Activated CD4-positive, alpha-beta memory T cell treated with anti-CD3 and anti-CD28 coated beads for 36 hours (primary cell): ENCODE measurements around the gene ENAM. TPM values are rescaled to one million over a fixed set of nuclear protein-coding genes. Genes with fewer than 3 reads are reported as not detected.
"Not testable (repeated sequence)": the region's sequence is repeated elsewhere in the genome, so short reads cannot be mapped to it uniquely, and the experiment has no call there.

Experiments used
- CTCF ChIA-PET: fragments of 350-600 bp; sonication (Branson Sonifier 250); formaldehyde crosslinking; loops from one replicate; lab custom pipeline; 2021; ENCODE audit warnings: antibody characterized with exemption, inconsistent platforms; lab: Charles Lee
- POLR2A ChIA-PET: fragments of 350-600 bp; sonication (Branson Sonifier 250); formaldehyde crosslinking; loops from one replicate; lab custom pipeline; 2021; ENCODE audit warnings: antibody characterized with exemption; lab: Charles Lee
- DNase-seq: peaks from one replicate; pipeline ENCODE4 v3.0.0-alpha.2; 2020
- H3K27ac Mint-ChIP-seq: one replicate; pipeline ENCODE4 v1.8.0; 2021; ENCODE audit warnings: mixed read lengths
- H3K27me3 Mint-ChIP-seq: one replicate; pipeline ENCODE4 v1.8.0; 2021; ENCODE audit warnings: mixed read lengths
- H3K36me3 Mint-ChIP-seq: one replicate; pipeline ENCODE4 v1.8.0; 2021; ENCODE audit warnings: mixed read lengths
- H3K4me1 Mint-ChIP-seq: one replicate; pipeline ENCODE4 v1.8.0; 2021; ENCODE audit warnings: low read depth, mixed read lengths
- H3K4me3 Mint-ChIP-seq: one replicate; pipeline ENCODE4 v1.8.0; 2021; ENCODE audit warnings: mild to moderate bottlenecking, mixed read lengths
- H3K9me3 Mint-ChIP-seq: one replicate; pipeline ENCODE4 v1.8.0; 2021; ENCODE audit warnings: mixed read lengths
- intact Hi-C: fragments of 100-400 bp; cut with micrococcal nuclease; formaldehyde crosslinking; loops from one replicate; pipeline ENCODE4 v1.15.1; 2023
- total RNA-seq, 2 experiments: library from RNA; stranded (reverse); gene quantifications; one replicate each; pipeline ENCODE4 v1.2.3, GENCODE V29; 2021

Gene ENAM
- total RNA-seq, 2 experiments from 2014 or later, result not detected

GRCh38 chr4:70632028-70632427 is 3.5 kb downstream of the ENAM start:
- intact Hi-C loops, result no loop called here
- no peak for DNase-seq
- no peaks in the 10 kb centered on the region for H3K36me3 Mint-ChIP-seq
- H3K27me3 Mint-ChIP-seq, result peaks cover 9% of the 10 kb centered on the region
- no peak overlapping the region for H3K4me3 Mint-ChIP-seq
- POLR2A ChIA-PET, result no interaction called here
- H3K9me3 Mint-ChIP-seq, result no peaks in the 10 kb centered on the region
- CTCF ChIA-PET, result interaction anchor here (0.5 kb wide), 1 partner anchor 14 kb away, joined by 3 read pairs; no protein-coding TSS in a partner anchor
- H3K4me1 Mint-ChIP-seq, result peaks cover 6% of the 10 kb centered on the region
- H3K27ac Mint-ChIP-seq, result no peak overlapping the region

GRCh38 chr4:70634482-70634881 is 5.9 kb downstream of the ENAM start:
- intact Hi-C loops, result no loop called here
- CTCF ChIA-PET, result interaction anchor here (0.9 kb wide), 1 partner anchor 17 kb away, joined by 3 read pairs; no protein-coding TSS in a partner anchor
- H3K27ac Mint-ChIP-seq, result no peak overlapping the region
- no peaks in the 10 kb centered on the region for H3K36me3 Mint-ChIP-seq
- POLR2A ChIA-PET, result no interaction called here
- peaks cover 9% of the 10 kb centered on the region for H3K27me3 Mint-ChIP-seq
- no peak overlapping the region for H3K4me3 Mint-ChIP-seq
- DNase-seq, result no peak
- no peaks in the 10 kb centered on the region for H3K9me3 Mint-ChIP-seq
- H3K4me1 Mint-ChIP-seq, result no peaks in the 10 kb centered on the region

- Mint-ChIP-seq H3K36me3 (no peaks in the 10 kb centered on the region), H3K27me3 (peaks cover 11% of the 10 kb centered on the region), H3K9me3 (no peaks in the 10 kb centered on the region), H3K27ac (no peak overlapping the region), H3K4me1 (peaks cover 6% of the 10 kb centered on the region), H3K4me3 (no peak overlapping the region)
- POLR2A ChIA-PET, result no interaction called here
- intact Hi-C loops, result no loop called here
- DNase-seq, result no peak
- CTCF ChIA-PET, result no interaction called here
Measured at GRCh38 chr4:70637239-70637913, 8.8 kb downstream of the ENAM start.

GRCh38 chr4:70640192-70640591 is 11.6 kb downstream of the ENAM start:
- Mint-ChIP-seq H3K9me3 (no peaks in the 10 kb centered on the region), H3K4me3 (peak overlapping the region; percentile 10), H3K4me1 (peaks cover 6% of the 10 kb centered on the region), H3K36me3 (no peaks in the 10 kb centered on the region), H3K27me3 (peaks cover 2% of the 10 kb centered on the region), H3K27ac (peak overlapping the region; percentile 47)
- CTCF ChIA-PET, result interaction anchor here (1.0 kb wide), 1 partner anchor 12 kb away, joined by 4 read pairs; no protein-coding TSS in a partner anchor
- no peak for DNase-seq
- intact Hi-C loops, result no loop called here
- POLR2A ChIA-PET, result no interaction called here

- CTCF ChIA-PET, POLR2A ChIA-PET, DNase-seq, intact Hi-C loops, H3K27ac Mint-ChIP-seq, H3K4me3 Mint-ChIP-seq, H3K4me1 Mint-ChIP-seq, H3K36me3 Mint-ChIP-seq, H3K9me3 Mint-ChIP-seq, H3K27me3 Mint-ChIP-seq: not testable (repeated sequence)
Measured at GRCh38 chr4:70650741-70651140, 22.2 kb downstream of the ENAM start.

GRCh38 chr4:70651864-70652506 is 23.4 kb downstream of the ENAM start:
- intact Hi-C loops, result loop anchor here (1.0 kb wide), 1 partner anchor 36 kb away; the partner anchor contains the start of gene UTP3
- H3K9me3 Mint-ChIP-seq, result no peaks in the 10 kb centered on the region
- POLR2A ChIA-PET, result no interaction called here
- peaks cover 3% of the 10 kb centered on the region for H3K27me3 Mint-ChIP-seq
- CTCF ChIA-PET, result interaction anchor here (0.7 to 1.5 kb wide), 18 partner anchors 9 to 536 kb away, joined by 3 to 7 read pairs (median 3); no protein-coding TSS in a partner anchor
- H3K4me3 Mint-ChIP-seq, result no peak overlapping the region
- no peaks in the 10 kb centered on the region for H3K36me3 Mint-ChIP-seq
- no peaks in the 10 kb centered on the region for H3K4me1 Mint-ChIP-seq
- DNase-seq, result no peak
- H3K27ac Mint-ChIP-seq, result no peak overlapping the region

GRCh38 chr4:70654605-70655011 is 26.1 kb downstream of the ENAM start:
- intact Hi-C loops, result no loop called here
- Mint-ChIP-seq H3K9me3 (no peaks in the 10 kb centered on the region), H3K4me3 (no peak overlapping the region), H3K36me3 (no peaks in the 10 kb centered on the region), H3K27ac (no peak overlapping the region), H3K4me1 (no peaks in the 10 kb centered on the region), H3K27me3 (peaks cover 3% of the 10 kb centered on the region)
- ChIA-PET POLR2A (no interaction called here), CTCF (no interaction called here)
- no peak for DNase-seq

GRCh38 chr4:70657326-70657725 is 28.8 kb downstream of the ENAM start:
- peaks cover 10% of the 10 kb centered on the region for H3K4me1 Mint-ChIP-seq
- CTCF ChIA-PET, result no interaction called here
- no peaks in the 10 kb centered on the region for H3K9me3 Mint-ChIP-seq
- DNase-seq, result no peak
- H3K4me3 Mint-ChIP-seq, result no peak overlapping the region
- POLR2A ChIA-PET, result no interaction called here
- peaks cover 3% of the 10 kb centered on the region for H3K27me3 Mint-ChIP-seq
- H3K27ac Mint-ChIP-seq, result no peak overlapping the region
- no peaks in the 10 kb centered on the region for H3K36me3 Mint-ChIP-seq
- intact Hi-C loops, result no loop called here

- H3K27me3 Mint-ChIP-seq, result peaks cover 3% of the 10 kb centered on the region
- POLR2A ChIA-PET, result no interaction called here
- H3K36me3 Mint-ChIP-seq, result no peaks in the 10 kb centered on the region
- no peak for DNase-seq
- CTCF ChIA-PET, result no interaction called here
- intact Hi-C loops, result no loop called here
- H3K27ac Mint-ChIP-seq, result no peak overlapping the region
- no peak overlapping the region for H3K4me3 Mint-ChIP-seq
- H3K4me1 Mint-ChIP-seq, result peaks cover 10% of the 10 kb centered on the region
- H3K9me3 Mint-ChIP-seq, result no peaks in the 10 kb centered on the region
Measured at GRCh38 chr4:70658418-70658817, 29.9 kb downstream of the ENAM start.

- Mint-ChIP-seq H3K36me3 (no peaks in the 10 kb centered on the region), H3K27ac (no peak overlapping the region), H3K4me3 (no peak overlapping the region), H3K4me1 (peaks cover 10% of the 10 kb centered on the region), H3K27me3 (no peaks in the 10 kb centered on the region), H3K9me3 (no peaks in the 10 kb centered on the region)
- intact Hi-C loops, result no loop called here
- DNase-seq, result no peak
- ChIA-PET CTCF (no interaction called here), POLR2A (no interaction called here)
Measured at GRCh38 chr4:70660106-70660505, 31.6 kb downstream of the ENAM start.

GRCh38 chr4:70661309-70661922 is 32.9 kb downstream of the ENAM start:
- ChIA-PET POLR2A (interaction anchor here (0.6 kb wide), 1 partner anchor 45 kb away, joined by 4 read pairs; no protein-coding TSS in a partner anchor), CTCF (interaction anchor here (1.0 kb wide), 2 partner anchors 8 to 26 kb away, joined by 3 read pairs; no protein-coding TSS in a partner anchor)
- H3K36me3 Mint-ChIP-seq, H3K27ac Mint-ChIP-seq, intact Hi-C loops, H3K4me3 Mint-ChIP-seq, H3K27me3 Mint-ChIP-seq, H3K9me3 Mint-ChIP-seq: not testable (repeated sequence)
- DNase-seq, result peak; percentile 37
- H3K4me1 Mint-ChIP-seq, result peaks cover 10% of the 10 kb centered on the region

GRCh38 chr4:70666369-70666768 is 37.8 kb downstream of the ENAM start, which contains the start of gene JCHAIN:
Gene JCHAIN, minus strand, starts transcription at chr4:70666508. Its CDS starts 18 bp downstream, at chr4:70666490.
- Mint-ChIP-seq H3K27ac (no peak within 1 kb of the TSS), H3K27me3 (peaks cover 2% of the 10 kb centered on the region), H3K4me3 (no peak within 1 kb of the TSS), H3K9me3 (no peaks in the 10 kb centered on the region), H3K4me1 (peaks cover 5% of the 10 kb centered on the region), H3K36me3 (no peaks in the 10 kb centered on the region)
- no peak for DNase-seq
- ChIA-PET POLR2A (no interaction called here), CTCF (interaction anchor here (1.0 to 1.3 kb wide), 2 partner anchors 12 to 22 kb away, joined by 3 read pairs; partner anchors contain the start of gene UTP3)
- intact Hi-C loops, result no loop called here
